GM10266 (cell line): ENCODE results near the gene RPS6KL1.
A peak's percentile ranks its signal among the peaks of the same experiment; 100 is the strongest.

Experiments
- DNase-seq: peaks from one replicate; pipeline ENCODE4 v3.0.0; 2012; ENCODE audit errors: extremely low spot score
- TF ChIP-seq, protein P1 (sequence below): IDR thresholded peaks from 2 replicates; pipeline ENCODE4 v1.5.1; 2012; ENCODE audit warnings: mild to moderate bottlenecking, low read depth; ENCODE audit not compliant: control insufficient read depth, insufficient read depth; ENCODE audit errors: missing control alignments

Gene RPS6KL1

DNA sequence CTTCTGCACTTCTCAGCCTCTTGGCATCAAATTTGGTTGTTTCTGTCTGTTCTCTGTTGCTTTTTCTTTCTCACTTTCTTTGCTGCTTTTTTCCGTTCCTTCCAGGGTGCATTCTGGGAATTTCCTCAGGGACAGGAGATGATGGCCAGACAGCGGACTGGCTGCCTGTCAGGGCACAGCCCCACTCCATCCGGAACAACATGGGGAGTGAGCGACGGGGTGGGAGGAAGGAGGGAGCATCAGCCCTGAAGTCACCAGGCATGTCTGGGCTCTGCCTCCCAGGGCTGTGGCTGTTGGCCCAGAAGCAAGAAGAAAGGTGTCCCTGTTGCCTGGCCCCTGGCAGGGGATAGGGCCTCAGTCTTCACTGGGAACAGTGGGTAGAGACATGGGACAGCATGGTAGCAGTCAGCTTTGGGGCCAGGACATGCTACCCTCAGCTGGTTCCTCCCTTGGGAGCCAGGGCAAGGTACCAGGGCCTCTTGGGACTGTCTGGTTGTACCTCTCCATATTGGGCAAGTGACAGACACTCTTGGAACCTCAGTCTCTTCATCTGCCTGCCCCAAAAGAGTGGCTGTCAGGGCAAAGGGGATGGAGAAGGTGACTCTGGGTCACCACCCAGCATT, 23.7 kb upstream of the RPS6KL1 start:
- TF ChIP-seq, protein P1, sequence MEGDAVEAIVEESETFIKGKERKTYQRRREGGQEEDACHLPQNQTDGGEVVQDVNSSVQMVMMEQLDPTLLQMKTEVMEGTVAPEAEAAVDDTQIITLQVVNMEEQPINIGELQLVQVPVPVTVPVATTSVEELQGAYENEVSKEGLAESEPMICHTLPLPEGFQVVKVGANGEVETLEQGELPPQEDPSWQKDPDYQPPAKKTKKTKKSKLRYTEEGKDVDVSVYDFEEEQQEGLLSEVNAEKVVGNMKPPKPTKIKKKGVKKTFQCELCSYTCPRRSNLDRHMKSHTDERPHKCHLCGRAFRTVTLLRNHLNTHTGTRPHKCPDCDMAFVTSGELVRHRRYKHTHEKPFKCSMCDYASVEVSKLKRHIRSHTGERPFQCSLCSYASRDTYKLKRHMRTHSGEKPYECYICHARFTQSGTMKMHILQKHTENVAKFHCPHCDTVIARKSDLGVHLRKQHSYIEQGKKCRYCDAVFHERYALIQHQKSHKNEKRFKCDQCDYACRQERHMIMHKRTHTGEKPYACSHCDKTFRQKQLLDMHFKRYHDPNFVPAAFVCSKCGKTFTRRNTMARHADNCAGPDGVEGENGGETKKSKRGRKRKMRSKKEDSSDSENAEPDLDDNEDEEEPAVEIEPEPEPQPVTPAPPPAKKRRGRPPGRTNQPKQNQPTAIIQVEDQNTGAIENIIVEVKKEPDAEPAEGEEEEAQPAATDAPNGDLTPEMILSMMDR: no peak
- DNase-seq: no peak

DNA sequence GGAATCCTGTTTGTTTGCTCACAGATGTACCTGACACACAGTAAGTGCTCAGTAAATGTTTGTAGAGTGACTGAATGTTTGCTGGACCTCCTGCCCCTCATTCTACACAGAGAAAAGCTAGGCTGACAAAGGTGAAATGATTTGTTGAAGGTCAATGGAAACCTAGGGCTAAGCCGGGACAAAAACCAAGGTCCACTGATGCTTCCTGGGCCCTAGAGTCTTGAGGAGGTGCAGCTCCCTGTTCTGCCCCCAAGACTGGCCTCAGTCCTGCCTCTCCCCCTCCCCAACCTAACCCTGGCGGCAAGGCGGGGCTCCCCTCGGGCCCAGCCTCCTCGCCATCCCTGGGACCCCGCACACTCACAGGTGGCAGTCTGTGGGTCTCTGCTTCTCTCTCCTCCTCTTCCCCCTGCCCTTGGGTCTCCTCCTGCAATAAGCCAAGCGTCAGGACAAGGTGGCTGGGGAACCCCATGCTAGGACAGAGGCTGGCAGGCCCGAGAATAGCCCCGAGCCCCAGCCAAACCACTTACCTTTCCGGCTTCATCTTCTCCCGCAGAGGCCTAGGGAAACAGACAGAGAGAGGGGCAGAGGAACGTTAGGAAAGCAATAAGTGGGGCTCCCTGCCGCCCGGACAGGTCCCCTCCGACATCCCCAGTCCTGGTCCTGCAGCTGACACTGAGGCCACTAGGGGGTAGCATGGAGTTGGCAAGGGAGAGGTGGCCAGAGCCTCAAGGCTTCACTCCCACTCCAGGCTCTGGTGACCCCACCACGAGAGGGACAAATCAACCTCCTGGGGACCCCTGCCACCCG, 23.0 kb upstream of the RPS6KL1 start:
- TF ChIP-seq, protein P1: peak; percentile 97
- peak; percentile 90 for DNase-seq

DNA sequence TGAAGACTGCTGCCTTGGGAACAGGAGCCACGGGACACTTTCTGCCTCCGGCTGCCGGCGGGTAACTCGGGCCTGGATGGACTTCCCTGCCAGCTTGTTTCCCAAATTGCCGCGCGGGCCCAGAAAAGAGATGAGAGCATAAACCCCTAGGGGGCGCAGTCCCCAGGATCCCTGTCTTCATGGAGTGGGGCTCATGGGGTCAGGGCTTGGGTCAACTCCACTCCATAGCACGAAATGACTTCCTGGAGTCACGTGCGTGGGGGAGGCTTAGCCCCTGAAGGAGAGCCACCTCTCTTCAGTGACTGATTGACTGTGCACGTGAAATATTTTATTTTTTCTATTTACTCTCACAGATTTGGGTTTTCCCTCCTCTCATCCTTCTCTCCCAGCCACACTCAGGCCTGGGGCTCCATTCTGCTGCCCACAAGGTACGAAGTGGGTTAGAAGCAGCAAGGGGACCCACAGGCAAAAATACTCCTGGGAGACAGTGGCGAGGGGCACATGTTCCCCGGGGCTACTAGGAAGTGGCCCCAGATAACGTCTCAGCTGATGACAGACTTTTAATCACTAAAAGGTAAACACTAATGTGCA, 22.3 kb upstream of the RPS6KL1 start:
- DNase-seq: no peak
- TF ChIP-seq, protein P1: peak; percentile 50

DNA sequence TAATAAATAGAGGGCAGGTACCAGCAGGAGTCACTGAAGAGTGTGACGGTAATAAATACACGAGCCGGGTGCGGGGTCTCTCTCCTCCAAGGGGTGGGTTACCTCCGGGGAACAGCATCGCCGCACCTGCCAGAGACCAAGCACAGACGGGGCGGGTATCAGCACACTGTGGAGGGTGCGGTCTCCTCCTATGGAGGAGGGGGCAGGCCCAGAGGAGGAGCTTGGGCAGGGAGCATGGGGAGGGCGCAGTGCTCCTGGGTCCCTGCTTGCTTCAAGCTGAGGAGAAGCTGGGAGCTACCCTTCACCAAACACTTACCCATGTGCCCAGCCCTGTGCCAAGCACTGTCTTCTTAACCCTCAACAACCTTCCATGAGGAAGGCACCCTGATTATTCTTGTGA, 19.5 kb upstream of the RPS6KL1 start:
- TF ChIP-seq, protein P1: no peak
- DNase-seq: peak; percentile 64

DNA sequence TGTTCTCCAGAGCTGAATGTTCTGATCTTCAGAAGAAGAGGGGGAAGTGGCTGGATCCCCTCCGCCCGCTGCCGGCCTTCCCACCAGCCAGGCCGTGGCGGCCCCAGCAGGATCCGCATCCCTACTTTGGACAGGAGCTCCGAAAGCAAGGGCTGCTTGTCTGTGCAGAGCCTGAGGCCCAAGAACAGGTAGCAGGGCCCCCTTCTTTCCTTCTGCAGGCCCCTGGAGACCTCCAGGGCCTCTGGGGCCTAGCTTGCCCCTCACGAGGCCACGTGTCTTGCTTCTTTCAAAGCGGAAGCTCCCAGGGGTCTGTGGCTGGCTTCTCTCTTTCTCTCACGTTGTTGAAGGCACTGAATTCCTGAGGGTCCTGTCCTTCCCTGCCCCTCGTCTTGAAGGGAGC, 19.1 kb upstream of the RPS6KL1 start:
- TF ChIP-seq, protein P1: no peak
- DNase-seq: no peak

DNA sequence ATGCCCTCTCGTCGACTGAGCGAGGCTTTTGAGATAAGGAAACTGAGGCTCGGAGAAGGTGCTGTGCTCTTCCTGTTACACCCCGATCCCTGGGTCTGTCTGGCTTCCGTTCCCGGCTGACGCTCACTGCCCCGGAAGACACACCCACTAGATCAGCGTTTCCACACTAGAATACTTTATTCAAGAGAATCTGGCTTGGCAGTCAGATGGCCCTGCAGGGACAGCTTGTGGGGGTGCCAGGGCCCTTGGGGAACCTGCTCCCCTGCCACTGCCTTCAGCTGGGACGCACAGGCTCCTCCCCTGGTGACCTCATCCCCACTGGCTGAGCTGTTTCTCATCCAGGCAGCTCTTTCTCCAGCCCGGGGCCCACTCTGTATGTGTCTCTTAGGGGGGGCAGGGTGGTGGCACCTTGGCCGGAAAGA, 18.6 kb upstream of the RPS6KL1 start:
- DNase-seq: peak; percentile 66
- TF ChIP-seq, protein P1: no peak
